Endometrium (tissue), 2 donors: ENCODE results near the gene GPAT3.
A peak's percentile ranks its signal among the peaks of the same experiment; 100 is the strongest.
"Not testable (repeated sequence)": the region's sequence is repeated elsewhere in the genome, so short reads cannot be mapped to it uniquely, and the experiment has no call there.

Experiments used
- FAIRE-seq: peaks from 2 replicates; lab custom pipeline; 2012; peaks lifted over from hg19 to GRCh38; lab: Jason Lieb, UNC
- donor health status: control.
- donor health status: control.

Gene GPAT3

DNA sequence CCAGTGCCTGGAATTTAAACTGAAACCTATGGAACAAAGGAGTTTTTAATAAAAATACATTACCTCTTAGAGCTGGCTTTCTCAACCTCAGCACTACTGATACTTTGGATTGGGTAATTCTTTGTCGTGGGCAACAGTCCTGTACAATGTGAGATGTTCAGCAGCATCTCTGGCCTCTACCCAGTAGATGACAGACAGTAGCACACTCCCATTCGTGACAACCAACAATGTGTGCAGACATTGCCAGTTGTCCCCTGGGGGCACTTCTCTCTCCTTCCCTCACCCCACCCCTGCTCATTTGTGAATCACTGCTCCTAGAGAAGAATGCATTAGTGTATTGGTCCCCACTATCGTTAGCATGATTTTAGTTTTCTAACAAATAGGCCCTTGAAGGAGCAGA is 16.2 kb downstream of the GPAT3 start:
- no peak for FAIRE-seq

DNA sequence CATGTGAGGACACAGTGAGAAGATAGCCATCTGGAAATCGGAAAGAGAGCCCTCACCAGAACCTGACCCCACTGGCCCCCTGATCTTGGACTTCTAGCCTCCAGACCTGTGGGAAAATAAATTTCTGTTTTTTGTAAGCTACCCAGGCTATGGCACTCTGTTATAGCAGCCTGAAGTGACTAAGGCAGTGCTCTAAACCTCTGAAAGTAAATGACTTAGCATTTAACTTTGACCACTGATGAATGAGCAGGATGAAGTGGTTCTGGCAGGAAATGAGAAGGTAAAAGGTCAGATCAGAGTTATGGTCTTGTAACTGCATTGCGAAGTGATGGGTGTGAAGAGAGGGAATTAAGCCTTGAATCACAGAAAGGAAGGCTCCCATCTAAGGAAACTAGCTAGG is 17.0 kb downstream of the GPAT3 start:
- FAIRE-seq = no peak

GRCh38 chr4:83556006-83556707 is 20.2 kb downstream of the GPAT3 start:
- no peak for FAIRE-seq

DNA sequence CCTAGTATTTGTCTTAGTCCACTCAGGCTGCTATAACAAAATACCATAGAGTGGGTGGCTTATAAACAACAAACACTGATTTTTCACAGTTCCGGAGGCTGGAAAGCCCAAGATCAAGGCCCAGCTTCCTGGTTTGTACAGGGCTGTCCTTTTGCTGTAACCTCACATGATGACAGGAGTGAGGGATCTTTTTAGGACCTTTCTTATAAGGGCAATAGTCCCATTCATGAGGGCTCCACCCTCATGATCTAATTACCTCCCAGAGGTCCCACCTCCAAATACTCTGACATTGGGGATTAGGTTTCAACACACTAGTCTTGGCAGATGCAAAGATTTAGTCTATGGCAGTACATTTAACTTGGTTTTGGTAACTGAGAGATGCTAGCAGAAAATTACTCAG is 20.9 kb downstream of the GPAT3 start:
- FAIRE-seq = no peak

DNA sequence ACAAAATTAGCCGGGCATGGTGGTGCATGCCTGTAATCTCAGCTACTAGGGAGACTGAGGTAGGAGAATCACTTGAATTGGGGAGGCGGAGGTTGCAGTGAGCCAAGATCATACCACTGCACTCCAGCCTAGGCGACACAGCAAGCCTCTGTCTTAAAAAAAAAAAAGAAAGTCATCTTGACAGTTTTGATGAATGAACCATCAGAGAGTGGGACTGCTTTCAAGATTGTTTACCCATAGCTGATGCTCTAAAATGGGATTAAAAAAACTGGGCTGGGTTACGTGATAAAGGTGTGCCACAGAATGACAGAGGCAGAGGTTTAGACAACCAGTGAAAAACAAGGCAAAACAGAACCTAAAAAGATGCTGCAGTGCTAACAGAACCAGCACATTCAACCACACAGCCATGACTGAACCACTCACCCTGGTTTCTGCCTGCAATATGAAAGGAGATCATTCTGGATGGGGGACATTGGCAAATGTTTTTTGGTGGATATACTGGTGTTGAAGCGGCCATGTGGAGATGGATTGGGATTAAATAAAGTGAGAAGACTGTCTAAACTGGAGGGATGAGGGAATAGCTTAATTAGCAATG is 22.2 kb downstream of the GPAT3 start:
- FAIRE-seq = no peak

DNA sequence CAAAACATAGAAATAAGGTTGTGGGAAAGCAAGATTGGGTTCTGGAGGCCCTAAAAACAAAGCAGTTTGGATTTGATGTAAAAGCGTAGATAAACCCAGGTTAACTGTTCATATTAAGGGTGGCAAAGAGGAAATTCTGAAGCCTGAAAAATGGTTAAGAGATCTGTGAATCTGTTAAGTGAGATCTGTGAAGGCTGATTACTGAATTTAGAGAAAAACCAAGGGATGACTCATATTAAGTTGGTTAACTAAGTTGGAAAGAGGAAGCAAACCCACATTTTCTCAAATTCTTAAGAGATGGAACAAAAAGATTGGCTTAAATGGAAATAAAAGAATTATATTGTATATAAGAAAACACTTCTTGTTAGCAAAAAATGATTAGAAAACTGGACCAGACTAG is 22.8 kb downstream of the GPAT3 start:
- no peak for FAIRE-seq

GRCh38 chr4:83560523-83560922 is 24.6 kb downstream of the GPAT3 start:
- no peak for FAIRE-seq

DNA sequence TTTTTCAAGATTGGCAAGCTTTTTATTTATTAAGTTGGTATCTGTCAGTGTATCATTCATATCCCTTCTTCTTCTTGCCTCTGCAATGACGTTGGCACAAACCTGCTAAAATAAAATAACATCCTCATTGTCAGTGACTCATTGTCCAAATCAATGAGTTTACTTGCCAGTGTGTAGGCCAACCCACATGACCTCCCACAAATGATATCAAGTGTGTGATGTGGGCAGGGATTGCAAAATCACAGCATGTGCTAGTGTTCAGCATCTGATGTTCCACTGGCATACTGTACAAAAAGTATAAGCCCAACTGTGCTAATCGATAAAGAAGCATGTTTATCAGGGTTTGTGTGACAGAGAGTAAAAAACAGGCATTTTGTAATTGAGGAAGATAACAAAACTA is 25.5 kb downstream of the GPAT3 start:
- no peak for FAIRE-seq

- FAIRE-seq = no peak
Observed at GRCh38 chr4:83563998-83564397, 28.1 kb downstream of the GPAT3 start.

DNA sequence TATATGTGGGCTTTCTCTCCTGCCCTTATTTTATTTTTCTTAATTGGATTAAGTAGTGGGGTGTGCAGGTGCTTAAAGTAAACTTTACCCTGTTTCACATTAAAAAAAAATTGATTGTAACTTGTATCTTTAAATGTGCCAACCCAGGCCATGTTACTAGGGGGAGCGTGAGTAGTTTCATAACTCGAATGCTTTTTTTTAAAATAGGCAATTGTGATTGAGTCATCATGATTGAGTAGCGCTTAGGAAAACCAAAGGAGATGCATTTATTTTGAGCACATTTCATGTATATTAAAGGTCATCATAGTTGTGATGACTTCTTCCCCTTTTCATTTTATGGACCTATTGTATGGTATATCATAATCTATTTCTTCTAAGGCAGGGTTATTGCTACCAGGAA is 32.2 kb downstream of the GPAT3 start:
- no peak for FAIRE-seq

- no peak for FAIRE-seq
Observed at GRCh38 chr4:83569429-83569828, 33.5 kb downstream of the GPAT3 start.

DNA sequence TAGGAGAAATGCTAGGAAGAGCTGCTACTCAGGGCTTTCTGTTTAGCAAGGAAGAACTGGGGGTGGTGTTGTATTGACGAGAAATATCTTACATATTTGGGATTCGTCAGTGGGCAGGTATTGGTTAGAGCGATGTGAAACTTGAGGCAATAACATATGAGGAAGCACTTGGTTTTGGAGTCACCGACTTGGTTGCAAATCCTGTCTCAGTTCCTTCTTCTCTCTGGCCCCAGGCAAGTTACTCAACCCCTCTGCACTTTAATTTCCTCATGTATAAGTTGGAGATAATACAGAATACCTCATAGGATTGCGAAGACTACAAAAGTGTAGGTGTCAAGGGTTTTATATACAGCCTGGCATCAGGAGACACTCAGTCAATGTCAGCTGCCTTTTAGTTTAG is 34.1 kb downstream of the GPAT3 start:
- no peak for FAIRE-seq

DNA sequence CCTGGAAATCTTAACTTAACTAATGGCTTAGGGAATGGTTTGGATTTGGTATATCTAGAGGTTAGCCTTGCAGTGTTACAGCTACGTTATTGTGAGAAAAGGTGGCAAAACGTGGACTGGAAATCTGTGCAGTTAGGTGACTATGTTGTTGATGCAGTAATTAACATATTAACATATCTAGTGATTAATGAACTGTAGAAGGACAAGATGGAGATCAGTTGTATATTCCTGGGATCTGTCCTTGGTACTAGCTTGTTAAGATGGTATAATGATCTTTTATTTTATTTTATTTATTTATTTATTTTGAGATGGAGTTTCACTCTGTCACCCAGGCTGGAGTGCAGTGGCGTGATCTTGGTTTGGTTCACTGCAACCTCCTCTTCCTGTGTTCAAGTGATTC is 36.9 kb downstream of the GPAT3 start:
- FAIRE-seq = no peak

- peak; percentile 12 for FAIRE-seq
Observed at GRCh38 chr4:83574247-83574646, 38.3 kb downstream of the GPAT3 start.

- FAIRE-seq = not testable (repeated sequence)
Observed at GRCh38 chr4:83576237-83576636, 40.3 kb downstream of the GPAT3 start.

GRCh38 chr4:83581411-83582288 is 45.7 kb downstream of the GPAT3 start:
- FAIRE-seq = no peak

GRCh38 chr4:83582289-83582785 is 46.4 kb downstream of the GPAT3 start:
- no peak for FAIRE-seq

DNA sequence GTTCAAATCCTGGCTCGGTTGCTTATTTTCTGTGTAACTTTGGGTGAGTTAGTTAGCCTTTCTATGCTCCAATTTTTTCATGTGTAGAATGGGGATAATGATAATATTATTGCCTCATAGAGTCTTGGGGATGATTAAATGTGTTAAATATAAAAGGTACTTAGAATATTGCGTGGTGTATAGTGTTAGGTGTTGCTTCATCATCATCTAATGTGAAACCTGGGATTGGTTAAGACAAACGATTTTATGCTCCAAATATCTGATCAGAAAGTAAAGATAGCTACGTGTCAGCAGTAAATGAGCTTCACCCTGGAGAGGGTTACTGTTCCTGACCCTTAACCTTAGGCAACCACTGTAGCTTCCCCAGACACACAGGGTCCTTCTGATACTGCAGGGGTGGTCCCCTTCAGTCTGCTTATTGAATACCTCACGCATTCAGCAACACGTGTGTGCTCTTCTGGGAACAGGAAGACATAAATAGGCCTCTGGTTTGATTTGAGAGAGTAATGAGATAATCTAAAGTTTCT is 50.1 kb downstream of the GPAT3 start:
- no peak for FAIRE-seq

DNA sequence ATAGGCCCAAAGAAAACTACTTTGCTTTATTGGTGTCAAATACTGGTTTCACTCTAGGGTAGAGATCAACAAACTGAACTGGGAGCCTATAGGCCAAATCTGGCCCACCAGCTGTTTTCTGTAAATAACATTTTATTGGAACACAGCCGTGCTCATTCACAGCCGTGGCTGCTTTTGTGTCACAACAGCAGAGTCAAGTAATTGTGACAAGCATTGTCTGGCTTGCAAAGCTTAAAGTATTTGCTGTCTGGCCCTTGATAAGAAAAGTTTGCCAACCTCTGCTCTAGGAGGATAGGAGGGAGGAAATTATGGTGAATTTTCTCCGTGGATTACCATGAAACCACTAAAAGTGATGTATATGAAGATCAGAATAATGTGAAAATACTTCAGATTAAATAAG is 53.4 kb downstream of the GPAT3 start:
- no peak for FAIRE-seq

DNA sequence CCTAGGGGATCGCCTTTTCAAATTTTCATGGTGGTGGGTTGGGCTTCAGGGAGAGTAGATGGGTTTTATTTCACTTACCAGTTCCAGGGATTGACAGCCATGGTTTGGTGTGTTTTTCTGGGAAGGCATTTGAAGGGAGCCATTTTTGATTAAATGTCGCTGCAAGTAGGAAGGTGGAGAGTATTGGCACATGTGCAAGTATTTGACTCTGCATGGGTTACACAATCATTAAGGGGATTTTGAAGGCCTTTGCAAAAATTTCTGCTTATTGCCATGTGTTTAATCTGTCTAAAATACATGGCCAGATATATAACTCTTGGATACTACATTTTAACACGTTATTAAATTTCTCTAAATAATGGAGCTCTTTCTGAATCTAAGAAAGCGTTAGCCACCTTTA is 55.1 kb downstream of the GPAT3 start:
- no peak for FAIRE-seq

DNA sequence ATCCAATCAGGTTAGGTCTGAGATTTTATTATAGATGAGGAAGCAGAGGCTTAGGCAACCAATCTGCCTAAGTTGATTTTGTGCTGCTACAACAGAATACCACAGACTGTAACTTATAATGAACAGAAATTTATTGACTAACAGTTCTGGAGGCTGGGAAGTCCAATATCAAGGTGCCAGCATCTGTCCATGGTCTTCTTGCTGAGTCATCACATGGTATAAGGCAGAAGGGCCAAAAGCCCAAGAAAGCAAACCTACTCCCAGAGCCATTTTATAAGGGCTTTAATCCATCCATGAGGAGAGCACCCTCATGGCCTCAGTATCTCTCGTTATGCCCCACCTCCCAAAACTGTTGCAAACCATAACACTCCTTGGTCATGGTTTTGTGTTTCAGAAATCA is 55.8 kb downstream of the GPAT3 start:
- no peak for FAIRE-seq

DNA sequence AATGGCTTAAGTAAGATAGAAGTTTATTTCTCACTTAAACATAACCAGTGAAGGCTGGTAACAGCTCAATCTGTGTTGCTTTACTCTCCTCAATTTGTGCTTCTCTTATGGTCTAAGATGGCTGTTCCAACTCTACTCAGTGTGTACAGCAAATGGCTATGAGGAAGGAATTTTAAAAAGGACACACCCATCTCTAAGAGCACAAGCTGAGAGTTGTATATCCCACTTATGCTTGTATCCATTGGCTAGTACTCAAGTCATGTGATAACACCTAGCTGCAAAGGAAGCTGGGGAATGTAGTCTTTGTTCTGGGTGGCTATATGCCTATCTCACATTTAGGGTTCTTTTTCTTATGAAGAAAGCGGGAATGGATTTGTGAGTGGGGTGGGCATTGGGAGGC is 63.3 kb downstream of the GPAT3 start:
- no peak for FAIRE-seq

DNA sequence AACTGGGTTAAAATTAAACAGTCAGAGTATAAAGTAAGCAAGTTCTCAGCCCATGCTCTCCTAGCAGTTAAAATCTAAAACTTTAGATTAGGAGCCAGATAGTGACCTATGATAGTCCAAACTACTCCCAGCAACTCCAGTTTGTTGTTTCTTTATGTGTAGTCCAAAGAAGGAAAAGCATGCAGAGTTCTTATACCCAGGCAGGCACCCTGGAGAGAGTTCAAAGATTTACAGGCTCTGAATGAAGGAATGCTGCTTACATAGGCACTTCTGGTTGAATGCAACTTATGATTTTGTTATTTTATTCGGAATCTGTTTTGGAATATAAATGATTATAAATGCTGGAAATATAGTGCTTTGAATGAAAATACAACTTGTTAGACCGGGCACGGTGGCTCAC is 67.2 kb downstream of the GPAT3 start:
- FAIRE-seq = no peak
